Trophoblast cell (in vitro differentiated cells and primary cell): ENCODE results near the gene UGT8.
"Not testable (repeated sequence)": the region's sequence is repeated elsewhere in the genome, so short reads cannot be mapped to it uniquely, and the experiment has no call there.

Experiments used
- DNase-seq, 2 donors: peaks; one replicate each; pipeline ENCODE4 v3.0.0-alpha.2; 2016
- H2AFZ ChIP-seq: 2 replicates; pipeline ENCODE4 v1.6.1; 2013; ENCODE audit warnings: low read length, moderate library complexity, mild to moderate bottlenecking; ENCODE audit not compliant: insufficient read depth, poor library complexity
- H2AK5ac ChIP-seq: 2 replicates; pipeline ENCODE4 v1.6.1; 2013; ENCODE audit warnings: mild to moderate bottlenecking, low read length
- H2BK120ac ChIP-seq: 2 replicates; pipeline ENCODE4 v1.6.1; 2013; ENCODE audit warnings: low read length, mild to moderate bottlenecking, moderate library complexity; ENCODE audit not compliant: insufficient read depth, poor library complexity
- H2BK12ac ChIP-seq: 2 replicates; pipeline ENCODE4 v1.6.1; 2013; ENCODE audit warnings: mild to moderate bottlenecking, low read length, moderate library complexity
- H2BK5ac ChIP-seq: 2 replicates; pipeline ENCODE4 v1.6.1; 2013; ENCODE audit warnings: low read length, low read depth, moderate library complexity, mild to moderate bottlenecking; ENCODE audit not compliant: poor library complexity
- H3K14ac ChIP-seq: 2 replicates; pipeline ENCODE4 v1.6.1; 2013; ENCODE audit warnings: mild to moderate bottlenecking, low read length
- H3K18ac ChIP-seq: 2 replicates; pipeline ENCODE4 v1.6.1; 2013; ENCODE audit warnings: mild to moderate bottlenecking, low read length
- H3K23ac ChIP-seq: 2 replicates; pipeline ENCODE4 v1.6.1; 2013; ENCODE audit warnings: low read length
- H3K27ac ChIP-seq: 2 replicates; pipeline ENCODE4 v1.5.1; 2013; ENCODE audit warnings: low read depth, mild to moderate bottlenecking, inconsistent platforms, low read length, moderate library complexity
- H3K27me3 ChIP-seq: 2 replicates; pipeline ENCODE4 v1.6.1; 2013; ENCODE audit warnings: inconsistent platforms, mild to moderate bottlenecking, low read length, moderate library complexity; ENCODE audit not compliant: insufficient read depth
- H3K36me3 ChIP-seq, 2 experiments: 1 replicate in 1 of 2; 2 replicates in 1 of 2; pipeline ENCODE4 v1.6.1; 2013; ENCODE audit warnings: low read length in 2 of 2, mild to moderate bottlenecking in 2 of 2, moderate library complexity in 1 of 2; ENCODE audit not compliant: insufficient read depth in 2 of 2, control insufficient read depth in 1 of 2
- H3K4ac ChIP-seq: 2 replicates; pipeline ENCODE4 v1.6.1; 2013; ENCODE audit warnings: low read depth, mild to moderate bottlenecking, low read length, moderate library complexity
- H3K4me1 ChIP-seq, 2 experiments: 1 replicate in 1 of 2; 2 replicates in 1 of 2; pipeline ENCODE4 v1.6.1; 2013; ENCODE audit warnings: low read length in 2 of 2, mild to moderate bottlenecking in 2 of 2, moderate library complexity in 1 of 2; ENCODE audit not compliant: insufficient read depth in 2 of 2, control insufficient read depth in 1 of 2
- H3K4me2 ChIP-seq: 2 replicates; pipeline ENCODE4 v1.6.1; 2013; ENCODE audit warnings: inconsistent platforms, mild to moderate bottlenecking, low read length, moderate library complexity
- H3K4me3 ChIP-seq: 2 replicates; pipeline ENCODE4 v1.5.1; 2013; ENCODE audit warnings: mild to moderate bottlenecking, low read depth, low read length, inconsistent platforms
- H3K79me1 ChIP-seq: one replicate; pipeline ENCODE4 v1.6.1; 2013; ENCODE audit warnings: low read length
- H3K79me2 ChIP-seq: 2 replicates; pipeline ENCODE4 v1.6.1; 2013; ENCODE audit warnings: low read length, mild to moderate bottlenecking; ENCODE audit not compliant: control insufficient read depth, insufficient read depth, poor library complexity
- H3K9ac ChIP-seq: 2 replicates; pipeline ENCODE4 v1.6.1; 2013; ENCODE audit warnings: mild to moderate bottlenecking, low read length
- H3K9me3 ChIP-seq: 2 replicates; pipeline ENCODE4 v1.6.1; 2013; ENCODE audit warnings: low read depth, mild to moderate bottlenecking, control low read depth, inconsistent platforms, low read length; ENCODE audit not compliant: insufficient read depth
- H4K12ac ChIP-seq: 2 replicates; pipeline ENCODE4 v1.6.1; 2013; ENCODE audit warnings: low read depth, mild to moderate bottlenecking, low read length, moderate library complexity
- H4K8ac ChIP-seq: 2 replicates; pipeline ENCODE4 v1.6.1; 2013; ENCODE audit warnings: low read depth, mild to moderate bottlenecking, low read length, moderate library complexity
- H4K91ac ChIP-seq: one replicate; pipeline ENCODE4 v1.6.1; 2013; ENCODE audit warnings: low read depth, mild to moderate bottlenecking, low read length, moderate library complexity
- WGBS: extraction: QIAGEN DNeasy Blood & Tissue Kit; methylation state at CpG from one replicate; pipeline ENCODE4 v1.1.7; 2013; ENCODE audit warnings: missing lambda C conversion rate; ENCODE audit not compliant: insufficient read length, insufficient coverage; ENCODE audit errors: extremely low coverage; 5-methylcytosine and 5-hydroxymethylcytosine counted together

The UGT8 gene

DNA sequence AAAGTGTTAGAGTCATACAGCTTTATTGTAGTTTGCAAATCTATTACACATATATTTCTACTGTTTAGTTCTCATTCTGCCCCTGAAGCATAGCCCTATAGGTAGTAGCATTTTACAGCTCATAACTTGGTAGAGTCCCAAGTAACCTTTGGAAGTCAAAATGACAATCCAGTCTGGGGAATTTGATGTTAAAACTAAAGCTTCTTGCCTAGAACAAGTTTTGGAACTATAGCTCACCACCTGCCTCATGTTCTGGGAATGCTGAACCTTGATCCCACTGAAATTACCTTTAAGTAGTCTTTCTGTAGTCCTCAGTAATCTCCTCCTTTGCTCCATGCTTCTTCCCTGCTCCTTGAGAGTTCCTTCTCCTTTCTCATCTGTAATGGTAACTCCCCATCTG, 8.4 kb downstream of the UGT8 start:
- no peak for DNase-seq
- no peak overlapping the region for H2AFZ ChIP-seq
- no peak overlapping the region for H2BK120ac ChIP-seq
- no peaks in the 10 kb centered on the region for H3K4me1 ChIP-seq
- H3K14ac ChIP-seq, result no peak overlapping the region
- no peak overlapping the region for H3K4ac ChIP-seq
- H2BK5ac ChIP-seq, result no peak overlapping the region
- no peak overlapping the region for H2AK5ac ChIP-seq
- H3K36me3 ChIP-seq, result no peaks in the 10 kb centered on the region
- no peak overlapping the region for H3K18ac ChIP-seq
- H3K79me2 ChIP-seq, result no peaks in the 10 kb centered on the region
- no peak overlapping the region for H4K12ac ChIP-seq
- no peak overlapping the region for H4K91ac ChIP-seq
- no peak overlapping the region for H3K9ac ChIP-seq
- H3K9me3 ChIP-seq, result no peaks in the 10 kb centered on the region
- no peak overlapping the region for H2BK12ac ChIP-seq
- no peak overlapping the region for H3K23ac ChIP-seq
- no peaks in the 10 kb centered on the region for H3K79me1 ChIP-seq
- H3K4me3 ChIP-seq, result no peak overlapping the region
- no peak overlapping the region for H4K8ac ChIP-seq
- H3K27ac ChIP-seq, result no peak overlapping the region
- H3K4me2 ChIP-seq, result no peak overlapping the region
- H3K27me3 ChIP-seq, result no peaks in the 10 kb centered on the region

GRCh38 chr4:114613560-114613959, 15.0 kb downstream of the UGT8 start:
- Histone ChIP-seq H2BK5ac (no peak overlapping the region), H3K14ac (no peak overlapping the region), H3K9me3 (no peaks in the 10 kb centered on the region), H3K23ac (no peak overlapping the region), H2BK120ac (no peak overlapping the region), H3K27ac (no peak overlapping the region), H4K8ac (no peak overlapping the region), H3K4me3 (no peak overlapping the region), H2AFZ (no peak overlapping the region), H3K27me3 (no peaks in the 10 kb centered on the region), H3K9ac (no peak overlapping the region), H3K18ac (no peak overlapping the region), H2BK12ac (no peak overlapping the region), H3K79me1 (no peaks in the 10 kb centered on the region), H3K4me1 (no peaks in the 10 kb centered on the region), H4K12ac (no peak overlapping the region), H3K79me2 (no peaks in the 10 kb centered on the region), H2AK5ac (no peak overlapping the region), H3K36me3 (no peaks in the 10 kb centered on the region), H3K4me2 (no peak overlapping the region), H4K91ac (no peak overlapping the region), H3K4ac (no peak overlapping the region)
- no peak for DNase-seq
- WGBS, result no CpG with 5 or more reads among the region's 4 CpGs

DNA sequence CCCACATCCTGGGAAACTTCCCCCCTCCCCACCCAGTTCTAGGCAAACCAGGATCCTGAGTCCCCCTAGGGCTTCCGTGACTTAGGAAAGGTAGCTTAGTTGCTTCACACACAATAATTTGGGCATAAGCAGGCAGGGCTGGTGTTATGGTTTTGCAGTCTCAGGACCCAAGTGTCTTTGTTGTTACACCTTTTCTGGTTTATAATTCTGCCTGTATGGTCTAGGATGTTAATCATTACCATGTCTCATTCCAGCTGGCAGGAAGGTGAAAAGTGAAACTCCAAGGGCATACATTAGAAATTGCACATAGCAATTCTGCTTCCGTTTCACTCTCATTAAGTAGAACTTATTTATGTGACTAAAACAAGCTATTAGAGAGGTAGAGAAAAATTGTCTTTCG, 16.8 kb downstream of the UGT8 start:
- Histone ChIP-seq H3K18ac (no peak overlapping the region), H3K9ac (no peak overlapping the region), H3K14ac (no peak overlapping the region), H3K79me1 (no peaks in the 10 kb centered on the region), H3K27me3 (no peaks in the 10 kb centered on the region), H3K4me1 (no peaks in the 10 kb centered on the region), H3K4me3 (no peak overlapping the region), H2BK120ac (no peak overlapping the region), H3K9me3 (no peaks in the 10 kb centered on the region), H2BK12ac (no peak overlapping the region), H4K91ac (no peak overlapping the region), H3K4me2 (no peak overlapping the region), H3K36me3 (no peaks in the 10 kb centered on the region), H2AK5ac (no peak overlapping the region), H4K12ac (no peak overlapping the region), H4K8ac (no peak overlapping the region), H3K79me2 (no peaks in the 10 kb centered on the region), H2AFZ (no peak overlapping the region), H2BK5ac (no peak overlapping the region), H3K27ac (no peak overlapping the region), H3K4ac (no peak overlapping the region), H3K23ac (no peak overlapping the region)
- no peak for DNase-seq
- no CpG with 5 or more reads among the region's 3 CpGs for WGBS

GRCh38 chr4:114616036-114616435, 17.4 kb downstream of the UGT8 start:
- H3K9ac ChIP-seq, H3K4me1 ChIP-seq, H3K79me1 ChIP-seq, H3K9me3 ChIP-seq, H2BK5ac ChIP-seq, H2BK12ac ChIP-seq, H4K91ac ChIP-seq, H3K4me3 ChIP-seq, H2BK120ac ChIP-seq, H3K23ac ChIP-seq, H3K27me3 ChIP-seq, H3K4ac ChIP-seq, H2AK5ac ChIP-seq, H3K79me2 ChIP-seq, H3K36me3 ChIP-seq, H3K4me2 ChIP-seq, H4K8ac ChIP-seq, H3K27ac ChIP-seq, H3K18ac ChIP-seq, H3K14ac ChIP-seq, H4K12ac ChIP-seq, H2AFZ ChIP-seq, DNase-seq: not testable (repeated sequence)
- WGBS, result no CpG with 5 or more reads among the region's 12 CpGs

DNA sequence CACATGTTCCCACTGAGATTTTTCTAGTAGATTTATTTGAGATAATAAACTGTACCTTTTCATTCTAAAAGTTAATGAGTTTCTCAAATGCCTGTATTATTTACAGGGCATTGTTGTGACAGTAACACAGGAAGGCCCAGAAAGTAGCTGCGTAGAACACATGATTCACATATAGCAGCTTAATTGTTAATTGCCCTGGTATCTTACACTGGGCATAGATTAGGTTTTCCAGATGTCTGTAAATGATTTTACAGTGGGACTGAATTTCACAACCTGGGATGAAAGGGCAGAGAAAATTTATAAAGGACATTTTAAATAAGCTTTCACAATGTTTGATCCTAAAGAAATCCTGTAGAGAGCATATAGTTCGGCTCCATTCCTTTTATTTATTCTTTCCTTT, 27.6 kb downstream of the UGT8 start:
- Histone ChIP-seq H2BK120ac (no peak overlapping the region), H3K4me3 (no peak overlapping the region), H3K4ac (no peak overlapping the region), H2BK5ac (no peak overlapping the region), H2BK12ac (no peak overlapping the region), H3K18ac (no peak overlapping the region), H4K12ac (no peak overlapping the region), H4K8ac (no peak overlapping the region), H3K36me3 (no peaks in the 10 kb centered on the region), H2AFZ (no peak overlapping the region), H3K4me2 (no peak overlapping the region), H2AK5ac (no peak overlapping the region), H3K79me1 (no peaks in the 10 kb centered on the region), H3K27ac (no peak overlapping the region), H3K9me3 (no peaks in the 10 kb centered on the region), H3K4me1 (no peaks in the 10 kb centered on the region), H4K91ac (no peak overlapping the region), H3K14ac (no peak overlapping the region), H3K27me3 (no peaks in the 10 kb centered on the region), H3K9ac (no peak overlapping the region), H3K23ac (no peak overlapping the region), H3K79me2 (no peaks in the 10 kb centered on the region)
- no peak for DNase-seq
- WGBS, result no CpG with 5 or more reads among the region's 2 CpGs
